IMR-90 (cell line): ENCODE data around the gene RTRAF.

ENCODE experiments used
- CEBPB ChIP-seq: IDR thresholded peaks from 2 replicates; pipeline ENCODE4 v1.6.1; 2012; ENCODE audit warnings: low read depth, low read length, improper control_type of control experiment
- CTCF ChIP-seq: conservative IDR thresholded peaks from 2 replicates; pipeline ENCODE4 v1.5.1; 2012; ENCODE audit warnings: mild to moderate bottlenecking, low read depth, low read length, improper control_type of control experiment
- ELK1 ChIP-seq: fragments of 150-350 bp; IDR thresholded peaks from 2 replicates; pipeline ENCODE4 v1.6.1; 2016; ENCODE audit warnings: low read depth, mild to moderate bottlenecking, low read length, moderate library complexity, borderline replicate concordance
- FOS ChIP-seq: fragments of 150-350 bp; IDR thresholded peaks from 2 replicates; pipeline ENCODE4 v1.6.1; 2016; ENCODE audit warnings: low read depth, low read length
- MAZ ChIP-seq: IDR thresholded peaks from 2 replicates; pipeline ENCODE4 v1.6.1; 2012; ENCODE audit warnings: low read depth, mild to moderate bottlenecking, low read length, improper control_type of control experiment, moderate library complexity, borderline replicate concordance
- MXI1 ChIP-seq: IDR thresholded peaks from 2 replicates; pipeline ENCODE4 v1.6.1; 2012; ENCODE audit warnings: low read depth, mild to moderate bottlenecking, low read length, moderate library complexity, borderline replicate concordance
- RAD21 ChIP-seq: IDR thresholded peaks from 2 replicates; pipeline ENCODE4 v1.6.1; 2012; ENCODE audit warnings: low read length, improper control_type of control experiment
- RFX5 ChIP-seq: IDR thresholded peaks from 2 replicates; pipeline ENCODE4 v1.8.0; 2012; ENCODE audit warnings: low read depth, mild to moderate bottlenecking, low read length, moderate library complexity
- SMC3 ChIP-seq: fragments of 150-350 bp; IDR thresholded peaks from 2 replicates; pipeline ENCODE4 v1.6.1; 2016; ENCODE audit warnings: low read depth, mild to moderate bottlenecking, antibody characterized with exemption, low read length, moderate library complexity
- USF2 ChIP-seq: fragments of 150-350 bp; IDR thresholded peaks from 2 replicates; pipeline ENCODE4 v1.6.1; 2017; ENCODE audit warnings: mild to moderate bottlenecking, antibody characterized with exemption, low read length, low read depth

- TF ChIP-seq CEBPB (no peak), CTCF (no peak), FOS (no peak), RFX5 (no peak), RAD21 (no peak), USF2 (no peak), ELK1 (no peak), MAZ (no peak), MXI1 (no peak), SMC3 (no peak)
Observed at GRCh38 chr14:51957950-51958349, 31.4 kb upstream of the RTRAF start.
